HCEC 1CT (cell line): ENCODE measurements around the gene ERC1.

Source experiments
- DNase-seq: peaks from one replicate; pipeline ENCODE4 v3.0.0-alpha.2; 2017

ERC1 gene

DNA sequence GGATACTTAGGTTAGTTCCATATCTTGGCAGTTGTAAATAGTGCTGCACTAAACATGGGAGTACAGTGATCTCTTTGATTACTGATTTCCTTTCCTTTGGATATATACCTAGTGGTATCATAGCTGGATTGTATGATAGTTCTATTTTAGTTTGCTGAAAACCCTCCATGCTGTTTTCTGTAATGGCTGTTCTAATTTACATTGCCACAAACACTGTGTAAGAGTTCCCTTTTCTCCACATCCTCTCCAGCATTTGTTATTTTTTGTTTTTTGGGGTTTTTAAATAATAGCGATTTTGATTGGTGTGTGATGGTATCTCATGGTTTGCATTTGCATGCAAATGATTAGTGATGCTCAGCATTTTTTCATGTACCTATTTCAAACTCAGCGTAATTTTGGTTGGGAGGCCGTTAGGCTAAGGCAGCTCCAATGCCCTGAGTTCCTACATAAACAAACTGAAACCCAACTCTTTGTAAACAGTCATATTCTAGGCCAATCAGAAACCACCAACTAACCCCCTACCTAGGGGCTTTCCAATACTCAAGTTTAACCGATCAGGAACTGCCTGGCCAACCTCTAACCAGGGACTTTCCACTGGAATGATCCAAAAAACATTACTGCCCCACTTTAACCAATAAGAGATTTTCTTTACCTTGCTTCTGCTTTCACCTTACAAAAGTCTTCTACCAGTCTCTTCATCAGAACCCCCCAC is 431.7 kb downstream of the ERC1 start:
- no peak for DNase-seq

- no peak for DNase-seq
Observed at GRCh38 chr12:1424674-1425395, 433.8 kb downstream of the ERC1 start.

- DNase-seq, result no peak
Observed at GRCh38 chr12:1425396-1425729, 434.3 kb downstream of the ERC1 start.

DNA sequence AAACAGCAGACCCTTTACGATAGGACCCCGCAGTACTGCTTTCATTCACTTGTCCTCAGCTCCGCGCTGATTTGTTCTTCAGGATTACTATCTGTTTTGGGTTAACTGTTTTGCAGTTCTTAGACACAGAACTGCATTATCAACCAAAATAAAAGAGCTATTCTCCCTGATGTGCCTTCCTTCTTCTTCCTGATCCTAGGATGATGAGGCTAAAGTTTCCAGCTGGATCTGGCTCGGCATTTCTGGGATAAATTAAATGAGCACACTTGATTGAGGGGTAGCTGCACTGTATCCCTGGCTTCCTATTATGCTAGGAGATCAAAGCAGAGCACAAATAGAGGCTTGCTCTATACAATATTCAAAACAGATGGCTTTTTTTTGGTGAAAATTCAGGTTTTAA is 437.6 kb downstream of the ERC1 start:
- no peak for DNase-seq

- peak; percentile 95 for DNase-seq
Observed at GRCh38 chr12:1429980-1430379, 439.0 kb downstream of the ERC1 start.

- no peak for DNase-seq
Observed at GRCh38 chr12:1434296-1434955, 443.4 kb downstream of the ERC1 start.

- no peak for DNase-seq
Observed at GRCh38 chr12:1435044-1435443, 444.0 kb downstream of the ERC1 start.

DNA sequence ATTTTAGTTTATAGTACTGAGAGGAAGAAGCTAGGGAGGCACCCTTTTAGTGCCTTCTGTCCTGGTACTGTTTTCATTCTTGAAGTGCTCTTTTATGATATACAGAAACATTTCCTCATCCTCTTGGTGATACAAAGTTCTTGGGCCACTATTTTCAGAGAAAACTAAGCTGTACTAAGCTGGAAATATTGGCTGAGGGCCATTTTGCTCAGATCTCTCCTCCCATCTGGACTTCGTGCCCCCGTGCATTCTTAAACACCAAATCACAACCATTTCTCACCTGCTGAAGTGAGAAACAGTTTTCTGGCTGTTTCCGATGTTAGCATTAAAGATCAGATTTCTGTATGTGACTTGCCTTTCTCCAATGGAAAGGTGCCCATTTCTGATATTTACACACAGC is 444.4 kb downstream of the ERC1 start:
- peak; percentile 57 for DNase-seq

GRCh38 chr12:1436015-1436414 is 445.0 kb downstream of the ERC1 start:
- no peak for DNase-seq

DNA sequence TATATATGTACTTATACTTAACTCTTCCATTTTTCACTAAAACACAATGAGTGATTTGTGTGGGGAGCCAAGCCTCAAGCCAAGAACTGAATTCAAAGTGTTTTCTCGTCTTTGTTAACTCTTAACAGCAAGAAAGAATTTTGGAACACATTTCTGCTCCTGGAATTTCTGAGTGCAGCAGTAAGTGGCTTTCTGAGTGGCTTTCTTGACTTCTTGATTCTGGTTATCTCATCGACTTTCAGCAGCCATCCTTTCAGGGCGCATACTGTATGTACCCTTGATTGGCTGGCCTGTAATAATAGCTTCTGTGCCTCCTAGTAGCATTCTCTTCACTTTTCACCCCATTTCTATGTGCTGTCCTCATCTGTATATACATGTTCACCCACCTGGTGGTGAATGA is 446.0 kb downstream of the ERC1 start:
- no peak for DNase-seq

DNA sequence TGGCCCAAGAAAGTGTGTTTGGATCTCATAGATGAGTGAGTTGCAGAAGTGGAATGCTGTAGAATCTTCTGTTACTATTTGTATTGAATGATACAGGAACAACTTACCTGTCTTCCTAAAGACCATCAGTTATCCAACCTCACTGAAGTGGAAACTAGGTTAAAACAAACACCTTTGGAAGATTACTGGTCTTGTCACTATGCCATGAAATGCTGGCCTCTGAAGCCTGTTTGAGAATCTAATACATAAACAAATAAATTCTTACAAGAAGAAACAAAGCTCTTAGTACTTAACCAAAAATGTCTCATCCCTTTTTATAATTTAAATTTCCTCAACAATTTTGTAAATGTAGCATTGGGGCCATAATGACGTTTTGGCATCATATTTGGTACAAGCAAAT is 448.2 kb downstream of the ERC1 start:
- no peak for DNase-seq

- no peak for DNase-seq
Observed at GRCh38 chr12:1439687-1440086, 448.7 kb downstream of the ERC1 start.

DNA sequence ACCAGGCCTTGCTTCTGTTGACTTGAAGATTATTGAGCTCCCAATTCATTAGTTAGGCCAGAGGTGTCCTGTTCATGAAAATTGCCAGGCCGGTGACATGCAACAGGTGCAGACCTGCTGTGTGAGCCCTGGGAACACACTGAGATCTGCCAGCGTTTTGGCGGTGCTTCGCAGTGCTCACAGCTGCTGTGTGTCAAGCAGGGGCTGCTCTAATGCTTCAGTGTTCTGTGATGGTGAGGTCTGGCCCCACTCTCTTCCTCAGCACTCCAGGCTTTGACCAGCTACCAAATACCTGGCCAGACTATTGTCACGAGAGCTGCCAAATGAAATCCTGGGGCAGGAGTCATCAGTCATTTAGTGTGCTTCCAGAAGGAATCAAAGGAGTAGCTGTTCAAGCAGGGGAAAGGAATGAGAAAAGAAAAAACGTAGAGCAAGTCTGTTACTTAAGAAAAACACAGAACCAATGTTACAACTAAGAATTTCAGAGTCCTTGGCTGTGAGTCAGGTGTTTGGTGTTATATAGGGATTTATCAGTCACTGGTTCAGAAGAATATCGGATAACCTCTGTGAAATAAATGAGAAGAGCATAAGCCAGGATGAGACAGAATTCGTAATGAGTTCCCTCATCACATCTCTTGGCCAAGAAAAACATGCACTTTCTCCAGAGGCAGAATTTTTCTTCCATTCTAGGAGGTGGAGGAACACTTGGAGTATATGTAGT is 452.6 kb downstream of the ERC1 start:
- peak; percentile 77 for DNase-seq

- peak; percentile 23 for DNase-seq
Observed at GRCh38 chr12:1444142-1444516, 453.1 kb downstream of the ERC1 start.

DNA sequence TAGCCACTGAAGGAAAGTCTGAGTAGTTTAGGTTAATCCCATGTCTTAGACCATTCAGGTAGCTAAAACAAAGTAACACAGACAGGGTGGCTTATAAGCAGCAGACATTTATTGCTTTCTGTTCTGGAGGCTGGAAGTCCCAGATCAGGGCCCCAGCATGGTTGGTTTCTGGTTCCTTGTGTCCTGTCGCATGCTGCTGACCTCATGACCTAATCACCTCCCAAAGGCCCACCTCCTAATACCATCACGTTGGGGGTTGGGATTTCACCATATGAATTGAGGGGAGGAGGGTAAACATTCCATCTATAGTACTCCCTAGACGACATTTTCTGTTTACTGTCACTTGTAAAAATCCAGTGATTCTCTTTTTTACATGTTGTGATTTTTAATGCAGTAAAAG is 454.8 kb downstream of the ERC1 start:
- DNase-seq, result no peak

GRCh38 chr12:1448336-1448735 is 457.3 kb downstream of the ERC1 start:
- DNase-seq, result peak; percentile 52

DNA sequence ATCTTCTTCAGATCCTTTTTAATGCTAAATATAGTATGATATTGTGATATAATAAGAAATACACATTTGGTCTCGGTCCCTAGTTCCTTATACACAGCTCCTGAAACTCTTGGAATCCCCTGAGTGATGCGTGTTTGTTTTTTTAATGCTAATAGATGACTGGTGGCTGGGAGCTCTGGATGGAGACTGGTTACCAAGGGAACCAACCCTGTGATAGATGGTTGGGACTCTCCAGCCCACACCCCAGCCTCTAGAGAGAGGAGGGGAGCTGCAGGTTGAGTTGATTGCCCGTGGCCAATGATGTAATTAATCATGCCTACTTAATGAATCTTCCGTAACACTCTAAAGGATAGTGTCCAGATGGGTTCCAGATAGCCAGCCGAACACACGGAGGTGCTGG is 462.8 kb downstream of the ERC1 start:
- no peak for DNase-seq

GRCh38 chr12:1456885-1457284 is 465.9 kb downstream of the ERC1 start:
- no peak for DNase-seq

DNA sequence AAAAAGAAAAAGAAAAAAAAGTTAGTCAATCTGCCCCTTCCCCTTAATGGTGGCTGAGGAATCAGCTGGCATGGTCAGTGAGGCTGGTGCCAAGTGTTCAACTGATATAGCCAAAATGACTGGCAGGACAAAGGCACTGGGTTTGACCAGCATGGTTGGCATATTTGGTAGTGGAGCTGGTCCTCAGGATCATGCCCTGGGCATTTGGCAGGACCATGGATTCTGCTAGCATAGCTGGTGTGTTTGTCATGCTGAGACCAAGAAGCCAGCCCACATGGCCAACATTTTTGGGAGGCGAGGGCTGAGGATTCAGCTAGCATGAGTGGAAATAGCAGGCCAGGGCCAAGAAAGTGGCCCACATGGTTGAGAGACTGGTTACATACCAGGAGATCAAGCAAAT is 466.9 kb downstream of the ERC1 start:
- peak; percentile 83 for DNase-seq

- DNase-seq, result no peak
Observed at GRCh38 chr12:1459339-1459738, 468.3 kb downstream of the ERC1 start.

DNA sequence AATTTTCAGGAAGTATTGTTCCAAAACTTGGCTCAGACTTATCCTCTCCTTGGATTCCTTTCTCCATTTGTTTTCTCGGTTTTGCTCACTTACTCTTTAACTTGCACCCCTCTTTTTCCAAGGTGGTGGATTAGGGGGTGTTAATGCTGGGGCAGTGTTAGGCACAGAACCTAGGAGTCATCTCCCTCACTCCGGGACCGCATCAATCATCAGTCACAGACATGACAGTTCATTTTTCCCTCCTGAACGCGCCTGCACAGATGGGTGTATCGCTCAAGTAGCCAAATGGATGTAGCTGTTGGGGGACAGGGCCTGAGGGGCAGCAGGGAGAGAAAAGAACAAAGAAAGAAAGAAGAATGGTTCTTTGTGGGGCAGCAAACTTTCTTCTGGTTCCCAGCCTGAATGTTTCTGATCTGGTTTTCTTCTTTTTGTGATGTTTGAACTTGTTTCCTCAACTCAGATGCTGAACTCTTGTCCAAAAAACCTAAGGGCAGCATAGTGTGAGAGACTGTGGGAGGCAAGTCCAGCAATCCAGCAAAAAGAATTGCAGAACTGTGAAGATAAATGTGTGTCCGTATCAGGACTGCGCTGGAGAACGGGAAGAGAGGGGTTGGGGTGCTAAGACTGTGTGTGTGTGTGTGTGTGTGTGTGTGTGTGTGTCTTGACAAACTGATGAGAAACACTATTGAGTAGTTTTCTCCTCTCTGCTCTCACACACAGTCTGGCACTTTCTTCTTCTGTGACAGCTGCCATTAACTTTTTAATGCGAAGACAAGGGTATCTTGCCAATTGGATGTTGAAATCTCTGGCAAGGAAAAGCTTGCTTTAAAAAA is 472.3 kb downstream of the ERC1 start:
- DNase-seq, result no peak

DNA sequence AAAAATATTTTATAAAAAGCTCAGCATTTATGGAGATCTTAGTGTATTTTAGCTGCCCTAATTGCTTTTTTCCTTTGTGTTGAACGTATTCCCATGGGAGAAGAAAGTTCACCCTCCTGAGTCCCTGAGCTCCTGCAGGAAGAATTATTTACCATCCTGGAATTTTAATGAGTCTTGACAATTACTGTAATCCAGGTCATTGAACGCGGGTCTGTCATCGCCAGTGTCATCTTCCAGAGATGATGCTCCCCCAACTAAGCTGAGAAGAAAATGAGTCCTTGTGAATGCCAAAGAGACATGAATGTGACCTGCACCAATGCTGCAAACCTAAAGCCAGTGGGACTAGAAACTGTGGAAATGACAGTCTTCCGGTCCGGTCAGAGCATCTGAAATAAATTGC is 473.9 kb downstream of the ERC1 start:
- DNase-seq, result no peak

- DNase-seq, result no peak
Observed at GRCh38 chr12:1465990-1466389, 475.0 kb downstream of the ERC1 start.
